HG03103 (cell line): ENCODE data around the gene E2F6.

Source experiments
- ATAC-seq: cut with Tn5 transposase; IDR thresholded peaks from one replicate; pipeline ENCODE4 v1.9.1; 2021; ENCODE audit warnings: low read depth; ENCODE audit not compliant: unreplicated experiment

The E2F6 gene

GRCh38 chr2:11396467-11397445, 69.2 kb downstream of the E2F6 start:
- no peak for ATAC-seq

GRCh38 chr2:11396021-11396420, 69.9 kb downstream of the E2F6 start:
- no peak for ATAC-seq

GRCh38 chr2:11395389-11395788, 70.6 kb downstream of the E2F6 start:
- no peak for ATAC-seq
